ENCODE measurements around the gene NME9.
"Not testable (repeated sequence)": the region's sequence is repeated elsewhere in the genome, so short reads cannot be mapped to it uniquely, and the experiment has no call there.

Gene NME9, protein sequence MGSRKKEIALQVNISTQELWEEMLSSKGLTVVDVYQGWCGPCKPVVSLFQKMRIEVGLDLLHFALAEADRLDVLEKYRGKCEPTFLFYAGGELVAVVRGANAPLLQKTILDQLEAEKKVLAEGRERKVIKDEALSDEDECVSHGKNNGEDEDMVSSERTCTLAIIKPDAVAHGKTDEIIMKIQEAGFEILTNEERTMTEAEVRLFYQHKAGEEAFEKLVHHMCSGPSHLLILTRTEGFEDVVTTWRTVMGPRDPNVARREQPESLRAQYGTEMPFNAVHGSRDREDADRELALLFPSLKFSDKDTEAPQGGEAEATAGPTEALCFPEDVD

GRCh38 chr3:138329127-138329983, at the start of gene NME9:
TSS of gene NME9 (minus strand) at chr3:138329851. CDS start at chr3:138329335, 516 bp downstream.
- in situ Hi-C loops (cut with MboI; ENCODE audit: low pct_unique_long_range_greater_than_20kb, low sequenced_read_pairs, unreplicated experiment): no loop called here
- peak; percentile 83 for DNase-seq (ENCODE audit: low spot score)
- TF ChIP-seq CTCF (IDR thresholded peaks at IDR 0.05; ENCODE audit: extremely low read depth, insufficient read depth, missing control alignments): peak; percentile 77

DNA sequence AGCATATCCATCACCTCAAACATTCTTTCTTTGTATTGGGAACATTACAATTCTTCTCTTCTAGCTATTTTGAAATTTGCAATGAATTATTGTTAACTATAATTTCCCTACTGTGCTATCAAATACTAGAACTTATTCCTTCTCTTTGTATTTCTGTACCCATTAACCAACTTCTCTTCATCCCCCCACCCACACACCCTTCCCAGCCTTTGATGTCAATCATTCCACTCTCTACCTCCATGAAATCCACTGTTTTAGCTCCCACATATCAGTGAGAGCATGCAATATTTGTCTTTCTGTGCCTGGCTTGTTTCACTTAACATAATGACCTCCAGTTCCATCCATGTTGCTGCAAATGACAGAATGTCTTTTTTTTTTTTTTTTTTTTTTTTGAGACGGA, 49.3 kb upstream of the NME9 start:
- in situ Hi-C loops (cut with MboI; ENCODE audit: low pct_unique_long_range_greater_than_20kb, low sequenced_read_pairs, unreplicated experiment): no loop called here
- TF ChIP-seq CTCF (IDR thresholded peaks at IDR 0.05; ENCODE audit: extremely low read depth, insufficient read depth, missing control alignments): no peak

DNA sequence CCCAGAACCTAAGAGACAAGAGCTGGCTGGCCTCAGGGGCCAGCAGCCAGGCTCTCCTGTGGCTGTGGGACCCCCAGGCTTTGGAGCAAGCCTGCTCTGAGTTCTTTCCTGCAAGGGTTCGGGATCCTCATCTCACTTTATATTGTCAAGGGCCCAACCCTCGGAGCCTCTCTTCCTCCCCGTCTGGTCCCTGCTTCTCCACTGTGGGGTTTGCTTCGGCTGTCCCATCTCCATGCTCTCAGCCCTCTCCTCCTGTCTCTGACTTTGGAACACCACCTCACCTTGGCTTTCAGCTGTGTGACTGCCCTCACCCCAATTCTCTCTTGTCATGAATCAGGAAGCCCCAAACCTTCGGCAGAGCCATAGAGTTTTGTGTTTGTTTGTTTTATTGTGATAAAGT, 48.7 kb upstream of the NME9 start:
- in situ Hi-C loops (cut with MboI; ENCODE audit: low pct_unique_long_range_greater_than_20kb, low sequenced_read_pairs, unreplicated experiment): no loop called here
- no peak for DNase-seq (ENCODE audit: low spot score)
- TF ChIP-seq CTCF (IDR thresholded peaks at IDR 0.05; ENCODE audit: extremely low read depth, insufficient read depth, missing control alignments): no peak

More for the DNA sequence above, 49.3 kb upstream of the NME9 start:
- no peak for DNase-seq (ENCODE audit: low spot score)

DNA sequence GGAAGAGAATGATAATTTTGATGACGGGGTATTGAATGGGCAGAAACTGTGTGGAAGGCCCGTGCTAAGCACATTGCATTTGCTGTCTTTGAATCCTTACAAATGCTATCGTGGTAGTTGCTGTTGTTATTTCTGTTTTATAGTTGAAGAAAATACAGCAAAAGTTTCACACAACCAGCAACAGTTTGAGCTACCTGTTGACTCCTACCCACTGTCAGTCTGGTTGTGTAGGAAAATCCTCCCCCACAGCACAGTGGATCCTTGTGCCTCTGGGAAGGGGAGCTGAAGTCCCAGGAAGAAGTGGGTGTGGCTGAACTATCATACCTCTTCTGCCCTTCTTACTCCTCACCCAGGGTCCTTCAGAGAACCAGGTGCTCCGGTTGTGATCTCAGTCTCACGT, 48.2 kb upstream of the NME9 start:
- in situ Hi-C loops (cut with MboI; ENCODE audit: low pct_unique_long_range_greater_than_20kb, low sequenced_read_pairs, unreplicated experiment): no loop called here
- no peak for DNase-seq (ENCODE audit: low spot score)

DNA sequence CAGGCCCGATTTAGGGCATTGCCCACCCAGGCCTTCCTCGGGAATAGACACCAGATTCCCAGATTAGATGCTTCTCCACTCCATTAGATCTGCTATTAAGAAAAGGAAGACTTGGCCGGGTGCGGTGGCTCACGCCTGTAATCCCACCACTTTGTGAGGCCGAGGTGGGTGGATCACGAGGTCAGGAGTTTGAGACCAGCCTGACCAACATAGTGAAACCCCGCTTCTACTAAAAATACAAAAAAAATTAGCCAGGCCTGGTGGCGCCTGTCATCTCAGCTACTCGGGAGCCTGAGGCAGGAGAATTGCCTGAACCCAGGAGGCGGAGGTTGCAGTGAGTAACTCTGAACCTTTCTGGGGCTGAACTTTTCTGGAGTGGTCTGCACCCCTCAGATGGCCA, 47.6 kb upstream of the NME9 start:
- in situ Hi-C loops (cut with MboI; ENCODE audit: low pct_unique_long_range_greater_than_20kb, low sequenced_read_pairs, unreplicated experiment); DNase-seq (ENCODE audit: low spot score): not testable (repeated sequence)

More for the DNA sequence above, 48.2 kb upstream of the NME9 start:
- TF ChIP-seq CTCF (IDR thresholded peaks at IDR 0.05; ENCODE audit: extremely low read depth, insufficient read depth, missing control alignments): no peak

GRCh38 chr3:138376663-138377062, 47.0 kb upstream of the NME9 start:
- in situ Hi-C loops (cut with MboI; ENCODE audit: low pct_unique_long_range_greater_than_20kb, low sequenced_read_pairs, unreplicated experiment): no loop called here
- no peak for DNase-seq (ENCODE audit: low spot score)
- no peak for TF ChIP-seq CTCF (IDR thresholded peaks at IDR 0.05; ENCODE audit: extremely low read depth, insufficient read depth, missing control alignments)

DNA sequence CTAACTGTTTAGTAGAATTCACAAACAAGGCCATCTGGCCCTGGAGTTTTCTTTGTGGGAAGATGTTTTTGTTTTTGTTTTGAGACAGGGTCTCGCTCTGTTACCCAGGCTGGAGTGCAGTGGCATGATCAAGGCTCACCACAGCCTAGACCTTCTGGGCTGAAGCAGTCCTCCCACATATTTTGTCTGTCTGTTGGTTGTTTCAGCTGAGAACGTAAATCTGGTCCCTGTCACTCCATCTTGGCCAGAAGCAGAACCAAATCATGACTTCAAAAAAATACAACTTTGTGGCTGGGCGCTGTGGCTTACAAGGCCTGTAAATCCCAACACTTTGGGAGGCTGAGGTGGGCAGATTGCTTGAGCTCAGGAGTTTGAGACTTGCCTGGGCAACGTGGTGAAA, 45.8 kb upstream of the NME9 start:
- DNase-seq (ENCODE audit: low spot score): no peak
- in situ Hi-C loops (cut with MboI; ENCODE audit: low pct_unique_long_range_greater_than_20kb, low sequenced_read_pairs, unreplicated experiment): no loop called here
- no peak for TF ChIP-seq CTCF (IDR thresholded peaks at IDR 0.05; ENCODE audit: extremely low read depth, insufficient read depth, missing control alignments)

All from GM13977 (cell line).